Measurements from ENCODE around the gene FOXA3.

- TF ChIP-seq MAFK (IDR thresholded peaks at IDR 0.05; ENCODE audit: low read depth, low read length): no peak
- TF ChIP-seq CTCF (conservative IDR thresholded peaks at IDR 0.05; ENCODE audit: low read depth, low read length): no peak
These were observed 17.2 kb downstream of the FOXA3 start for GRCh38 chr19:45881082-45881908.

Data from IMR-90 (cell line).